HuH-7 (cell line): ENCODE results near the gene PDGFRB.
A peak's percentile ranks its signal among the peaks of the same experiment; 100 is the strongest.

Experiments
- DNase-seq: peaks from one replicate; pipeline ENCODE4 v3.0.0; 2011; ENCODE audit warnings: low spot score

Gene PDGFRB

GRCh38 chr5:150181766-150182545 lies 26.3 kb upstream of the PDGFRB start:
- DNase-seq, result no peak

- DNase-seq, result no peak
Measured at GRCh38 chr5:150181027-150181426, 25.4 kb upstream of the PDGFRB start.

- DNase-seq, result no peak
Measured at GRCh38 chr5:150180241-150181026, 24.8 kb upstream of the PDGFRB start.

- DNase-seq, result no peak
Measured at GRCh38 chr5:150179019-150179620, 23.5 kb upstream of the PDGFRB start.

GRCh38 chr5:150178262-150178661 lies 22.6 kb upstream of the PDGFRB start:
- no peak for DNase-seq

GRCh38 chr5:150177721-150178120 lies 22.1 kb upstream of the PDGFRB start:
- DNase-seq, result no peak

- no peak for DNase-seq
Measured at GRCh38 chr5:150176745-150177477, 21.3 kb upstream of the PDGFRB start.

GRCh38 chr5:150175536-150175935 lies 19.9 kb upstream of the PDGFRB start:
- peak; percentile 78 for DNase-seq

GRCh38 chr5:150175076-150175475 lies 19.4 kb upstream of the PDGFRB start:
- DNase-seq, result no peak

- no peak for DNase-seq
Measured at GRCh38 chr5:150174285-150174684, 18.6 kb upstream of the PDGFRB start.

GRCh38 chr5:150173161-150173560 lies 17.5 kb upstream of the PDGFRB start:
- no peak for DNase-seq

GRCh38 chr5:150172556-150172955 lies 16.9 kb upstream of the PDGFRB start:
- no peak for DNase-seq

- DNase-seq, result no peak
Measured at GRCh38 chr5:150172145-150172544, 16.5 kb upstream of the PDGFRB start.

GRCh38 chr5:150168864-150169263 lies 13.2 kb upstream of the PDGFRB start:
- DNase-seq, result no peak

- DNase-seq, result no peak
Measured at GRCh38 chr5:150167908-150168307, 12.3 kb upstream of the PDGFRB start.

- DNase-seq, result no peak
Measured at GRCh38 chr5:150167512-150167850, 11.8 kb upstream of the PDGFRB start.

GRCh38 chr5:150166650-150167511 lies 11.2 kb upstream of the PDGFRB start, which contains the start of gene CDX1:
CDX1 (plus strand) TSS chr5:150166778; CDS start chr5:150166877, 99 bp downstream.
- no peak for DNase-seq

GRCh38 chr5:150166037-150166649 lies 10.5 kb upstream of the PDGFRB start:
- DNase-seq, result no peak

GRCh38 chr5:150164211-150164980 lies 8.8 kb upstream of the PDGFRB start:
- DNase-seq, result no peak

- peak; percentile 62 for DNase-seq
Measured at GRCh38 chr5:150163547-150164059, 8.0 kb upstream of the PDGFRB start.
